ENCODE data around the gene TMBIM6. TPM values are rescaled to one million over a fixed set of nuclear protein-coding genes. Genes with fewer than 3 reads are reported as not detected.

The TMBIM6 gene
- total and polyA plus RNA-seq, 7 donors, result 93.7 to 384 (median 201) TPM

- peak; percentile 93 for DNase-seq
- Histone ChIP-seq H3K4me3 (peak overlapping the region; percentile 78 to 92 (median 90)), H3K4me1 (peaks cover 0 to 48% (median 47%) of the 10 kb centered on the region in 4 donors), H3K9me3 (no peaks in the 10 kb centered on the region), H3K36me3 (no peaks in the 10 kb centered on the region), H3K27ac (peak overlapping the region; percentile 92 to 98 (median 95)), H3K27me3 (no peaks in the 10 kb centered on the region)
- TF ChIP-seq EP300 (IDR thresholded peaks at IDR 0.05) (no peak), CTCF (IDR thresholded peaks at IDR 0.05) (no peak), POLR2A (IDR thresholded peaks at IDR 0.05) (no peak), POLR2AphosphoS5 (IDR thresholded peaks at IDR 0.05) (peak in 1 of 4 donors; percentile 54)
- intact Hi-C loops (cut with DNase I), result no loop called here
- WGBS, 2 donors, result 0% methylated on average over 35 of the region's 35 CpGs
Measured at GRCh38 chr12:49741882-49742620, 694 bp downstream of the TMBIM6 start.

DNA sequence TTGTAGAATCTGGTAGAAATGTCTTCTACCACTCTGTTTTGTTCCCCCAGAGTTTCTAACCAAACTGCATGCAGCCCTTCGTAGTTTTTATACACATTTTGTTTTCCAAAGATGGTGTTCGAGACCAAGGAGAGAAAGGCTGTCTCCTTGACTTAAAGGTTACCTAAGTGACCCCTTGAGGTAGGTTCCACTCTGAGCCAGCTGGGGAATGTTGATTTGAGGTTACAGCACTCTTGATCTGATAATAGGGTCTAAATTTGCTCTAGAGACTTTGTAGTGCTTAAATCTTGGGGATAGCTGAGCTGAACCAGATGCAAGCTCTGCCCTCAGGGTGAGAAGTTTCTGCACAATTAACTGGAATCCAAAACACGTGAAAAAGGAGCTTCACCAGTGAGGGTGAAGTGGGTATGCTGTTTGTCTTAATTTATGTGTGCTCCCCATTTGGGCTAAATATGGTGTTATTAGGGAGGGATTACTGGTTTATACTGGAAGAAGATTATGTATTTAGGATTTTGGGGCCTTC is 3.1 kb downstream of the TMBIM6 start:
- TF ChIP-seq POLR2A (IDR thresholded peaks at IDR 0.05) (no peak), EP300 (IDR thresholded peaks at IDR 0.05) (no peak), POLR2AphosphoS5 (IDR thresholded peaks at IDR 0.05) (no peak), CTCF (IDR thresholded peaks at IDR 0.05) (no peak)
- H3K27ac ChIP-seq, result no peak overlapping the region
- H3K27me3 ChIP-seq, result no peaks in the 10 kb centered on the region
- 74 to 78% methylated on average over 3 of the region's 3 CpGs for WGBS, 2 donors
- no peak overlapping the region for H3K4me3 ChIP-seq
- intact Hi-C loops (cut with DNase I), result no loop called here
- peaks cover 0 to 67% (median 64%) of the 10 kb centered on the region in 4 donors for H3K4me1 ChIP-seq
- no peaks in the 10 kb centered on the region for H3K9me3 ChIP-seq
- H3K36me3 ChIP-seq, result no peaks in the 10 kb centered on the region
- DNase-seq, result no peak

DNA sequence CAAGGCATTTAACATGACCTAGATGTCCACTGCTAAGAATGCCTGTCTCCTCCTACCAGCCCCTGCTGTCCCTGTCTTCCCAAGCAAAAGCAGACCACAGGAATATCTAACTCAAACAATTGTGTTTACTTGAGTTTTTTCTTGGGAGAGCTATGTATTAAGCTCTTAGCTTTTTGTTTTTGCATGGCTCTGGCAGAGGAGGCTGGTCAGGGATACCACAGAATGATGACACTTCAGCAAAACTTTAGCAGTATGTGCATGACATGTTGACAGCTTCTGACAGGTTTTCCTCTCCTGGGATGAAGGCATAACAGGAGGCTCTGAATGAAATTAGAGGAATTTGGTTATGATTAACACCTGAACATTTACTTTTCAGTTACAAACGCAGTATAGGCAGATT is 6.9 kb downstream of the TMBIM6 start:
- TF ChIP-seq CTCF (IDR thresholded peaks at IDR 0.05) (no peak), POLR2AphosphoS5 (IDR thresholded peaks at IDR 0.05) (no peak), POLR2A (IDR thresholded peaks at IDR 0.05) (no peak), EP300 (IDR thresholded peaks at IDR 0.05) (no peak)
- intact Hi-C loops (cut with DNase I), result no loop called here
- 32 to 54% methylated on average over 1 of the region's 1 CpG for WGBS, 2 donors
- Histone ChIP-seq H3K9me3 (no peaks in the 10 kb centered on the region), H3K27me3 (no peaks in the 10 kb centered on the region), H3K36me3 (peaks cover 6 to 9% (median 7%) of the 10 kb centered on the region in 4 donors), H3K4me3 (no peak overlapping the region), H3K27ac (no peak overlapping the region), H3K4me1 (peaks cover 0 to 91% (median 89%) of the 10 kb centered on the region in 4 donors)
- DNase-seq, result no peak

GRCh38 chr12:49748800-49749199 is 7.4 kb downstream of the TMBIM6 start:
- peaks cover 0 to 91% (median 87%) of the 10 kb centered on the region in 4 donors for H3K4me1 ChIP-seq
- no peak for DNase-seq
- 75 to 76% methylated on average over 3 of the region's 3 CpGs for WGBS, 2 donors
- H3K27me3 ChIP-seq, result no peaks in the 10 kb centered on the region
- no peaks in the 10 kb centered on the region for H3K9me3 ChIP-seq
- H3K36me3 ChIP-seq, result peaks cover 10 to 14% (median 12%) of the 10 kb centered on the region in 4 donors
- H3K4me3 ChIP-seq, result no peak overlapping the region
- H3K27ac ChIP-seq, result no peak overlapping the region
- TF ChIP-seq EP300 (IDR thresholded peaks at IDR 0.05) (no peak), POLR2A (IDR thresholded peaks at IDR 0.05) (no peak), POLR2AphosphoS5 (IDR thresholded peaks at IDR 0.05) (no peak), CTCF (IDR thresholded peaks at IDR 0.05) (no peak)
- intact Hi-C loops (cut with DNase I), result no loop called here
